ENCODE data around the gene ABCA9. TPM values are rescaled to one million over a fixed set of nuclear protein-coding genes. Genes with fewer than 3 reads are reported as not detected.
"Not testable (repeated sequence)": the region's sequence is repeated elsewhere in the genome, so short reads cannot be mapped to it uniquely, and the experiment has no call there.

ABCA9 gene
- total and polyA plus RNA-seq, 8 donors, result 2.4 to 11.0 (median 7.6) TPM

DNA sequence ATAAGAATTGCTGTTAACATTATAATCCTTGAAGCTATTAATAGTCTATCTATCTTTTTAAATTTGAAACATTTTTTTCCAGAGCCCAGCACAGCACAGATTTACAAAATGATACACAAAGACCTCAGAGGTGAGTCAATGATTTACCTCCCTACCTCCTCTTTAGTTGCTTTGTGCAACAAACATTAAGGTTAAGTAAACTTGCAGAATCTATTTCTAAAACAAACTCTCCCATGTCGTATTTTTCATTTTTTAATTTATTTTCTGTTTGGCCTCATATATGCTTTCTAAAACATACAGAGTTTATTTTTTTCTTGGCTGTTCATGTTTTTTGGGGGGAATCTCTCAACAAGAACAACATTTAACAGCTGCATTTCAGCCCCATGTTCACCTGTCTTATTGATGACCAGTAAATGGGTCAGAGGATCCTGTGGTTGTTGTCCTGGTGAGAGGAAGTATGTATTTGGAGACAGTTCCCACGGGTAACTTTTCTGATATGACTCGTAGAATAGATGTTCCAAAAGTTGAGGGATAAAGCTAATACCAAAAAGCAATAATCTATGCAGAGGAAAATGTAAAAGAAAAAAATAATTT, 42.6 kb downstream of the ABCA9 start:
- Histone ChIP-seq H3K9me3 (no peaks in the 10 kb centered on the region), H3K4me1 (no peaks in the 10 kb centered on the region), H3K27me3 (no peaks in the 10 kb centered on the region), H3K36me3 (no peaks in the 10 kb centered on the region), H3K27ac (no peak overlapping the region), H3K4me3 (no peak overlapping the region)
- intact Hi-C loops (cut with DNase I), result no loop called here
- TF ChIP-seq, protein P1, sequence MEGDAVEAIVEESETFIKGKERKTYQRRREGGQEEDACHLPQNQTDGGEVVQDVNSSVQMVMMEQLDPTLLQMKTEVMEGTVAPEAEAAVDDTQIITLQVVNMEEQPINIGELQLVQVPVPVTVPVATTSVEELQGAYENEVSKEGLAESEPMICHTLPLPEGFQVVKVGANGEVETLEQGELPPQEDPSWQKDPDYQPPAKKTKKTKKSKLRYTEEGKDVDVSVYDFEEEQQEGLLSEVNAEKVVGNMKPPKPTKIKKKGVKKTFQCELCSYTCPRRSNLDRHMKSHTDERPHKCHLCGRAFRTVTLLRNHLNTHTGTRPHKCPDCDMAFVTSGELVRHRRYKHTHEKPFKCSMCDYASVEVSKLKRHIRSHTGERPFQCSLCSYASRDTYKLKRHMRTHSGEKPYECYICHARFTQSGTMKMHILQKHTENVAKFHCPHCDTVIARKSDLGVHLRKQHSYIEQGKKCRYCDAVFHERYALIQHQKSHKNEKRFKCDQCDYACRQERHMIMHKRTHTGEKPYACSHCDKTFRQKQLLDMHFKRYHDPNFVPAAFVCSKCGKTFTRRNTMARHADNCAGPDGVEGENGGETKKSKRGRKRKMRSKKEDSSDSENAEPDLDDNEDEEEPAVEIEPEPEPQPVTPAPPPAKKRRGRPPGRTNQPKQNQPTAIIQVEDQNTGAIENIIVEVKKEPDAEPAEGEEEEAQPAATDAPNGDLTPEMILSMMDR (IDR thresholded peaks at IDR 0.05), result no peak
- ATAC-seq (no peak), DNase-seq (no peak)

DNA sequence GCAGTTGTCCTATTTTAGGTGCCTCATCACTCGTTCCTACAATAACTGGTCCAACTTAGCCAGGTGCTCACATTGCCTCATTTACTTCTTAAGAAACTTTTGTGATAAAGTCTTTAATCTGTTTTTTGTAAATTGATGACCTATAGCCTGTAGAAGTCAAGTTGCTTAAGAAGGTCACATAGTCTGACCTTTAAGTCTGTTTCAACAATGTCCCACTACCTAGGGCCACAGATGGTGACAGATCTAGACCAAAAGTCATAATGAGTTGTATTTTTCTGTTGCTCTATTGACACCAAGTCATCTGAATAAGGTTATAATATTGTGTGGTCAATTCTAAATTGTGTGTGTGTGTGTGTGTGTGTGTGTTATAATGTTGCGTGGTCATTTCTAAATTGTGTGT, 45.1 kb downstream of the ABCA9 start:
- Histone ChIP-seq H3K4me1 (no peaks in the 10 kb centered on the region), H3K4me3 (no peak overlapping the region), H3K9me3 (no peaks in the 10 kb centered on the region), H3K27ac (no peak overlapping the region), H3K36me3 (no peaks in the 10 kb centered on the region), H3K27me3 (no peaks in the 10 kb centered on the region)
- TF ChIP-seq, protein P1 (IDR thresholded peaks at IDR 0.05), result no peak
- ATAC-seq (no peak), DNase-seq (no peak)
- intact Hi-C loops (cut with DNase I), result no loop called here

DNA sequence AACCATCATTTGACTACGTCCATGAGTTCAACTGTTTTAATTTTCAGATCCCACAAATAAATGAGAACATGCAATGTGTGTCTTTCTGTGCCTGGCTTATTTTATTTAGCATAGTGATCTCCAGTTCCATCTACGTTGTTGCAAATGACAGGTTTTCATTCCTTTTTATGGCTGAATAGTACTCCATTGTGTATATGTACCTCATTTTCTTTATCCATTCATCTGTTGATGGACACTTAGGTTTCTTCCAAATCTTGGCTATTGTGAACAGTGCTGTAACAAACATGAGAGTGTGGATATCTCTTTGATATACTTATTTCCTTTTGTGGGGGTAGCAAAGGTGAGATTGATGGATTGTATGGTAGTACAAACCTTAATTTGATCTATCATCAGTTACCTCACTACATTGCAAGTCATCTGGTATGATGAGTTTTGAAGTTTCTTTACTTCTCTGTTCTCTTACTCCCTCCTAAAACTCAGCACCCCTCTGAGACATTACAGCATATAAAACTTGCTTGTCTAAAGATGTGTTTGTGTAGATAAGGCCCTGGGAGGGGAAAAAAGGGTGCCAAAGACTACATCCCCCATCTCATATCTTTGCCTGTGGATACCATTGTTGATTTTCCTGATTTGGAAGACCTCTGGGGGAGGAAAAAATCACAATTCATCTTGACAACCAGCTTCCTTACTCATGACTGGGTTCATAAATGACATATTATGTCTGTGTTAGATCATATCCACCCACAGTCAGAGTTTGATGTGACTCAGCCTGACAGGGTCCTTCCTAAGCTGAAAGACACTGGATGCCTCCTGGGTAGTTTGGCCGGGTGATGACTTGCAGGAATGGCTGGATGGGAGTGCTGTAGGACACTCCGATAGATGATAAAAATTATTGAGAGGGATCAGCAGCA, 47.6 kb downstream of the ABCA9 start:
- no peak overlapping the region for H3K4me3 ChIP-seq
- ATAC-seq (no peak), DNase-seq (no peak)
- no peaks in the 10 kb centered on the region for H3K9me3 ChIP-seq
- H3K27ac ChIP-seq, result no peak overlapping the region
- no peaks in the 10 kb centered on the region for H3K4me1 ChIP-seq
- H3K27me3 ChIP-seq, result no peaks in the 10 kb centered on the region
- H3K36me3 ChIP-seq, result no peaks in the 10 kb centered on the region
- TF ChIP-seq, protein P1 (IDR thresholded peaks at IDR 0.05), result no peak
- intact Hi-C loops (cut with DNase I), result no loop called here

DNA sequence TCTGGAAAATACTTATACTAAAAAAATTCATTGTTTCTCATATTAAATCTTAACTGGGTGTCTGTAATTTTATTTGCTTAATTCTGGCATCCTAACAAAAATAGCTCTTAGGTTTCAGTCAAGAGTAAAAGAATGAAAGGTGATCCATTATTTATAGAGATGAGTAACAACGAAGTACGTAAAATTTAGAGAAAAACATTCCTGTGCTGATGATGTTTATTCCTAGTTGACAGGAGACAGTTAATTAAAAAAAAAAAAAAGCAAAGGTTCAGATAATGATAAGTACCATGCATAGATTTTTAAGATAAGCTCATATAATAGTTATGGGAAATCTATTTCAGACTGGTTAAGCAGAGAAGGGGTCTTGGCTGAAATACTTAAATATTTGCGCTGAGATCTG, 50.8 kb downstream of the ABCA9 start:
- no peaks in the 10 kb centered on the region for H3K36me3 ChIP-seq
- ATAC-seq (no peak), DNase-seq (no peak)
- no peaks in the 10 kb centered on the region for H3K9me3 ChIP-seq
- TF ChIP-seq, protein P1 (IDR thresholded peaks at IDR 0.05), result no peak
- no peak overlapping the region for H3K4me3 ChIP-seq
- intact Hi-C loops (cut with DNase I), result no loop called here
- H3K27me3 ChIP-seq, result no peaks in the 10 kb centered on the region
- no peak overlapping the region for H3K27ac ChIP-seq
- H3K4me1 ChIP-seq, result no peaks in the 10 kb centered on the region

DNA sequence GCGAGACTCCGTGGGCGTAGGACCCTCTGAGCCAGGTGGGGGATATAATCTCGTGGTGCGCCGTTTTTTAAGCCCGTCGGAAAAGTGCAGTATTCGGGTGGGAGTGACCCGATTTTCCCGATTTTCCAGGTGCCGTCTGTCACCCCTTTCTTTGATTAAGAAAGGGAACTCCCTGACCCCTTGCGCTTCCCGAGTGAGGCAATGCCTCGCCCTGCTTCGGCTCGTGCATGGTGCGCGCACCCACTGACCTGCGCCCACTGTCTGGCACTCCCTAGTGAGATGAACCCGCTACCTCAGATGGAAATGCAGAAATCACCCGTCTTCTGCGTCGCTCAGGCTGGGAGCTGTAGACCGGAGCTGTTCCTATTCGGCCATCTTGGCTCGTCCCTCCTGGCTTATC, 56.0 kb downstream of the ABCA9 start:
- H3K27me3 ChIP-seq; intact Hi-C loops (cut with DNase I); DNase-seq; H3K9me3 ChIP-seq; ATAC-seq; H3K4me1 ChIP-seq; H3K4me3 ChIP-seq; H3K36me3 ChIP-seq; H3K27ac ChIP-seq: not testable (repeated sequence)

DNA sequence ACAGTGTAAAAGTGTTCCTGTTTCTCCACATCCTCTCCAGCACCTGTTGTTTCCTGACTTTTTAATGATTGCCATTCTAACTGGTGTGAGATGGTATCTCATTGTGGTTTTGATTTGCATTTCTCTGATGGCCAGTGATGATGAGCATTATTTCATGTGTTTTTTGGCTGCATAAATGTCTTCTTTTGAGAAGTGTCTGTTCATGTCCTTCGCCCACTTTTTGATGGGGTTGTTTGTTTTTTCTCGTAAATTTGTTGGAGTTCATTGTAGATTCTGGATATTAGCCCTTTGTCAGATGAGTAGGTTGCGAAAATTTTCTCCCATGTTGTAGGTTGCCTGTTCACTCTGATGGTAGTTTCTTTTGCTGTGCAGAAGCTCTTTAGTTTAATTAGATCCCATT, 61.0 kb downstream of the ABCA9 start:
- DNase-seq; intact Hi-C loops (cut with DNase I); H3K9me3 ChIP-seq; H3K27me3 ChIP-seq; H3K4me1 ChIP-seq; H3K27ac ChIP-seq; ATAC-seq; H3K4me3 ChIP-seq; H3K36me3 ChIP-seq: not testable (repeated sequence)
